ENCODE results near the gene DOK4.

DOK4 gene

DNA sequence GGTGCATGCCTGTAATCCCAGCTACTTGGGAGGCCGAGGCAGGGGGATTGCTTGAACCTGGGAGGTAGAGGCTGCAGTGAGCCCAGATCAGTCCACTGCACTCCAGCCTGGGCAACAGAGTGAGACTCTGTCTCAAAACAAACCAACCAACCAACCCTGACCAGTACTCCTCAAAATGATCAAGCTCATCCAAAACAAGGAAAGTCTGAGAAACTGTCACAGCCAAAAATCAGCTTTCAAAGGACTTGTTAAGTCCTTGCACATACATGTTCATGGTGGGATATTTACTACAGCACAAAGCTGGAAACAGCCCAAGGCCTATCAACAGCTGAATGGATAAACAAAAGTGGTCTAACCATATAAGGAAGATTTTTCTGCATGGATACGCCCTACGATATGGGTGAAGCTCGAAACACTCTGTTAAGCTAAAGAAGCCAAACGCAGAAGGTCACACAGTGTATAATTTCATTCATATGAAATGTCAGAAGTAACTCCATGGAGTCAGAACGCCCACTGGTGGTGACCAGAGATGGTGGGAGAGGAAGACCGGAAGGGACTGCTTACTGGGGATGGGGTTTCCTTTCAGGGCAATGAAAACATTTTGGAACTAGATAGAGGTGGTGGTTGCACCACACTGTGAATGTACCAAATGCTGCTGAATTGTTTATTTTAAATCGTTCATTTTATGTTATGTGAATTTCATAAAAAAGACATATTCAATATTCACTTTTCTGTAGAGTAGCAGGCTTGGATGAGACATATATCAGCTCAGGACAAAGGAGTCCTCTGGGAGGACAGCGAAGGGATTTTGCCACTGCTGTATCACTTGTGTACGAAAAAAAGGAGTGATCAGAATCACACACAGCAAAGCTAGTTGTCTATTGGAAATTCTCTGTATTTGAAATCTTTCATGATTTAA is 64.0 kb downstream of the DOK4 start:
- H3K27ac ChIP-seq (ENCODE audit: low read depth, low read length) = no peak overlapping the region
- no peaks in the 10 kb centered on the region for H3K79me2 ChIP-seq (ENCODE audit: control insufficient read depth, low read length)
- H3K36me3 ChIP-seq (ENCODE audit: control insufficient read depth, low read length) = no peaks in the 10 kb centered on the region; the same call in 1 of the 2 replicates
- H3K9me2 ChIP-seq (replicated peaks; ENCODE audit: control insufficient read depth, low read length) = no peaks in the 10 kb centered on the region
- H3K4me1 ChIP-seq (ENCODE audit: control insufficient read depth, low read length) = peaks cover 21% of the 10 kb centered on the region
- no peak overlapping the region for H3K4me3 ChIP-seq (ENCODE audit: low read length)
- peaks cover 4% of the 10 kb centered on the region; the same call in 1 of the 2 replicates for H3F3A ChIP-seq (ENCODE audit: control insufficient read depth, insufficient read depth)
- no peaks in the 10 kb centered on the region for H3K27me3 ChIP-seq (ENCODE audit: control insufficient read depth, low read length)
- no peak overlapping the region for H3K4me2 ChIP-seq (ENCODE audit: low read length)
- TF ChIP-seq, protein P1, sequence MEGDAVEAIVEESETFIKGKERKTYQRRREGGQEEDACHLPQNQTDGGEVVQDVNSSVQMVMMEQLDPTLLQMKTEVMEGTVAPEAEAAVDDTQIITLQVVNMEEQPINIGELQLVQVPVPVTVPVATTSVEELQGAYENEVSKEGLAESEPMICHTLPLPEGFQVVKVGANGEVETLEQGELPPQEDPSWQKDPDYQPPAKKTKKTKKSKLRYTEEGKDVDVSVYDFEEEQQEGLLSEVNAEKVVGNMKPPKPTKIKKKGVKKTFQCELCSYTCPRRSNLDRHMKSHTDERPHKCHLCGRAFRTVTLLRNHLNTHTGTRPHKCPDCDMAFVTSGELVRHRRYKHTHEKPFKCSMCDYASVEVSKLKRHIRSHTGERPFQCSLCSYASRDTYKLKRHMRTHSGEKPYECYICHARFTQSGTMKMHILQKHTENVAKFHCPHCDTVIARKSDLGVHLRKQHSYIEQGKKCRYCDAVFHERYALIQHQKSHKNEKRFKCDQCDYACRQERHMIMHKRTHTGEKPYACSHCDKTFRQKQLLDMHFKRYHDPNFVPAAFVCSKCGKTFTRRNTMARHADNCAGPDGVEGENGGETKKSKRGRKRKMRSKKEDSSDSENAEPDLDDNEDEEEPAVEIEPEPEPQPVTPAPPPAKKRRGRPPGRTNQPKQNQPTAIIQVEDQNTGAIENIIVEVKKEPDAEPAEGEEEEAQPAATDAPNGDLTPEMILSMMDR (IDR thresholded peaks at IDR 0.05; ENCODE audit: low read depth, low read length, poor library complexity, severe bottlenecking) = peak; percentile 58
- TF ChIP-seq EZH2phosphoT487 (IDR thresholded peaks at IDR 0.05; ENCODE audit: borderline replicate concordance, low read length) = no peak
- no peaks in the 10 kb centered on the region for H4K20me1 ChIP-seq (ENCODE audit: control insufficient read depth, insufficient read depth, low read depth, low read length)
- no peaks in the 10 kb centered on the region for H3K9me3 ChIP-seq (ENCODE audit: control insufficient read depth, insufficient read depth, low read length)

Data from DOHH2 (cell line).